Stomach (tissue), 9 donors: ENCODE measurements around the gene RPP38. TPM values are rescaled to one million over a fixed set of nuclear protein-coding genes. Genes with fewer than 3 reads are reported as not detected.

Source experiments
- DNase-seq, 2 donors: peaks; one replicate each; pipeline versions ENCODE4 v3.0.0 to v3.0.0-alpha.2; 2013 to 2019
- H3K27ac ChIP-seq, 5 donors: fragments of 200-600 bp in 4 of 5; sonication (generic) in 4 of 5; one replicate each; pipeline ENCODE4 v1.5.1; 2013 to 2019; ENCODE audit warnings: mild to moderate bottlenecking in 1 of 5, moderate library complexity in 1 of 5
- H3K27me3 ChIP-seq, 3 donors: fragments of 200-600 bp; sonication (generic); one replicate each; pipeline ENCODE4 v1.5.1; 2017 to 2019; ENCODE audit warnings: mixed run types in 1 of 3
- H3K36me3 ChIP-seq, 4 donors: fragments of 200-600 bp; sonication (generic); 1 replicate in 3 of 4; 2 replicates in 1 of 4; pipeline ENCODE4 v1.5.1; 2016 to 2019
- H3K4me1 ChIP-seq, 4 donors: fragments of 200-600 bp; sonication (generic); one replicate each; pipeline ENCODE4 v1.5.1; 2016 to 2019
- H3K4me3 ChIP-seq, 4 donors: fragments of 200-600 bp; sonication (generic) in 3 of 4; one replicate each; pipeline ENCODE4 v1.5.1; 2016 to 2019; ENCODE audit warnings: mild to moderate bottlenecking in 1 of 4
- H3K9me3 ChIP-seq, 4 donors: fragments of 200-600 bp; sonication (generic); one replicate each; pipeline ENCODE4 v1.5.1; 2016 to 2019
- EP300 ChIP-seq: sonication (generic); formaldehyde crosslinking; IDR thresholded peaks from one replicate; pipeline ENCODE4 v1.6.1; 2017; ENCODE audit warnings: antibody characterized with exemption
- POLR2A ChIP-seq, 4 donors: fragments of 450-650 bp; IDR thresholded peaks; one replicate each; pipeline ENCODE4 v1.6.1; 2016; ENCODE audit warnings: antibody characterized with exemption in 4 of 4, control low read depth in 2 of 4, mild to moderate bottlenecking in 1 of 4, moderate library complexity in 1 of 4
- POLR2AphosphoS5 ChIP-seq, 3 donors: sonication (generic); formaldehyde crosslinking; IDR thresholded peaks; one replicate each; pipeline ENCODE4 v1.6.1; 2016; ENCODE audit warnings: antibody characterized with exemption in 3 of 3
- WGBS, 5 donors: extraction: QIAGEN DNeasy Blood & Tissue Kit in 3 of 5; methylation state at CpG; one replicate each; pipeline versions ENCODE4 v1.1.5 to v1.1.7; 2013 to 2018; 5-methylcytosine and 5-hydroxymethylcytosine counted together
- intact Hi-C: fragments of 100-400 bp; cut with DNase I; formaldehyde crosslinking; loops from one replicate; pipeline ENCODE4 v1.15.1; 2023; ENCODE audit warnings: low total_unique reads
- polyA plus RNA-seq, 3 donors: library from polyadenylated mRNA; stranded (reverse); fragments of 200-250 nt; gene quantifications; one replicate each; pipeline ENCODE4 v1.2.3, GENCODE V29; 2013
- total RNA-seq, 5 donors: library from RNA; depleted of rRNA; stranded (reverse); fragments of >200 nt; gene quantifications; one replicate each; pipeline versions ENCODE4 v1.1.0 to v1.2.3, GENCODE V29; 2014 to 2016
- TF ChIP-seq, protein P1 (sequence below), 7 experiments: fragments of 450-650 bp in 4 of 7; fragments of 200-600 bp in 3 of 7; sonication (generic) in 3 of 7; IDR thresholded peaks; one replicate each; pipeline ENCODE4 v1.5.1; 2016 to 2019; ENCODE audit warnings: antibody characterized with exemption in 7 of 7, control low read depth in 2 of 7, mild to moderate bottlenecking in 1 of 7
- donor health status: healthy with polysubstance abuse.
- donor health status: Bipolar disorder and iron deficiency.
- donor health status: healthy.

RPP38 gene
- total and polyA plus RNA-seq, 8 donors = 4.5 to 29.4 (median 19.6) TPM; not detected in 1

DNA sequence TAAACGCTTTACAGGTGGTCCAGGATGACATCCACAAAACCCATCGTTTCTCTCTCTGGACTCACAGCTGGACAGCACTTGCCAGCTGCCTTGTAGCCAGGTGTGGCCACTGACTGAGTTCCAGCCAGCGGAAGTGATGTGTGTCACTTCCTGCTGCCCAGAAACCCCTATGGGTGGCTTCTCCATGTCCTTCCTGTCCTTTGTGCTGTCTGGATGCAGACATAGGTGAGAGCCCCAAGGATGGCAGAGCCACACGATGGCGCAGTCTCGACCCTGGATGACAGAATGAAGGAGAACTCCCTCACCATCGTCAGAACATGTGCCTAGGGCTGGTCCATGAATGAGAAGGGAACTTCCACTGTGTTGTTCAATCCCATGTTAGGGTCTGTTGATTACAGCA, 49.2 kb downstream of the RPP38 start:
- no peaks in the 10 kb centered on the region for H3K27me3 ChIP-seq
- H3K27ac ChIP-seq = no peak overlapping the region
- H3K4me1 ChIP-seq = peaks cover 0 to 21% (median 8%) of the 10 kb centered on the region in 4 donors
- intact Hi-C loops = no loop called here
- H3K9me3 ChIP-seq = no peaks in the 10 kb centered on the region
- TF ChIP-seq, protein P1, sequence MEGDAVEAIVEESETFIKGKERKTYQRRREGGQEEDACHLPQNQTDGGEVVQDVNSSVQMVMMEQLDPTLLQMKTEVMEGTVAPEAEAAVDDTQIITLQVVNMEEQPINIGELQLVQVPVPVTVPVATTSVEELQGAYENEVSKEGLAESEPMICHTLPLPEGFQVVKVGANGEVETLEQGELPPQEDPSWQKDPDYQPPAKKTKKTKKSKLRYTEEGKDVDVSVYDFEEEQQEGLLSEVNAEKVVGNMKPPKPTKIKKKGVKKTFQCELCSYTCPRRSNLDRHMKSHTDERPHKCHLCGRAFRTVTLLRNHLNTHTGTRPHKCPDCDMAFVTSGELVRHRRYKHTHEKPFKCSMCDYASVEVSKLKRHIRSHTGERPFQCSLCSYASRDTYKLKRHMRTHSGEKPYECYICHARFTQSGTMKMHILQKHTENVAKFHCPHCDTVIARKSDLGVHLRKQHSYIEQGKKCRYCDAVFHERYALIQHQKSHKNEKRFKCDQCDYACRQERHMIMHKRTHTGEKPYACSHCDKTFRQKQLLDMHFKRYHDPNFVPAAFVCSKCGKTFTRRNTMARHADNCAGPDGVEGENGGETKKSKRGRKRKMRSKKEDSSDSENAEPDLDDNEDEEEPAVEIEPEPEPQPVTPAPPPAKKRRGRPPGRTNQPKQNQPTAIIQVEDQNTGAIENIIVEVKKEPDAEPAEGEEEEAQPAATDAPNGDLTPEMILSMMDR (IDR thresholded peaks at IDR 0.05) = no peak
- no peak for TF ChIP-seq POLR2AphosphoS5 (IDR thresholded peaks at IDR 0.05)
- TF ChIP-seq POLR2A (IDR thresholded peaks at IDR 0.05) = no peak
- H3K36me3 ChIP-seq = peaks cover 0 to under 1% (median 0%) of the 10 kb centered on the region in 4 donors
- DNase-seq = no peak
- 82 to 86% (median 85%) methylated on average over 7 of the region's 7 CpGs for WGBS, 5 donors
- H3K4me3 ChIP-seq = no peak overlapping the region

DNA sequence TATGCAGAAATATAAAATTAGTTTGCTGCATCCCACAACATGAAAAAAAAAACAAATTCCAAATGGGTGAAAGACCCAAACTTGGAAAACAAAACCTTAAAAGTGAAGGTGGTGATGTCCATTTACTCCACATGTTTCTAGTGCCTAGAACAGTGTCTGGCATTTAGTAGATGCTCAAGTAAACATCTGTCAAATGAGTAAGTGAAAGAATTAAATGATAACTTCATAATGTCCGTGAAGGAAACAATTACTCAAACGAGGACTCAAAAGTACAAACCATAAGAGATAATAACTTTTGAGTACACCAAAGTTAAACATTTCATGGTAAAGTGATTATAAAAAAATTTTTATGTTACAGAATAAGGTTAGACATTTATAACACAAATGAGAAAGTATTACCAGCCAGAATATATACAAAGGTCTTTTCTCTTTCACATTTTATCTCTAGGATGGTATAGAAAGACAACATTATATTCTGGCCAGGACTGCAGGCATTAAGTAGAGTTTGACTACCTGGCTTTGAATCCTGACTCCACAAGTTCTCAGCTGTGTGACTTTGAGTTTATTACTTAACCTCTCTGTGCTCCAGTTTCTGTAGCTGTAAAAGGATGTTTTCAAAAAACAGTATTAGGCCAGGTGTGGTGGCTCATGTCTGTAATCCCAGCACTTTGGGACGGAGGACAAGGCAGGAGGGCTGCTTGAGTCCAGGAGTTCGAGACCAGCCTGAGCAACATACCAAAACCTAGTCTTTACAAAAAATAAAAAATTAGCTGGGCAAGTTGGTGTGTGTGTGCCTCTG, 50.6 kb downstream of the RPP38 start:
- no peak overlapping the region for H3K4me3 ChIP-seq
- no peak for DNase-seq
- WGBS, 5 donors = 69 to 78% (median 73%) methylated on average over 4 of the region's 4 CpGs
- peaks cover 0 to 13% (median under 1%) of the 10 kb centered on the region in 4 donors for H3K4me1 ChIP-seq
- no peaks in the 10 kb centered on the region for H3K9me3 ChIP-seq
- no peak overlapping the region for H3K27ac ChIP-seq
- no peaks in the 10 kb centered on the region for H3K27me3 ChIP-seq
- H3K36me3 ChIP-seq = no peaks in the 10 kb centered on the region
- intact Hi-C loops = no loop called here
- TF ChIP-seq EP300 (no peak), POLR2AphosphoS5 (IDR thresholded peaks at IDR 0.05) (no peak), POLR2A (IDR thresholded peaks at IDR 0.05) (no peak)
- TF ChIP-seq, protein P1 (IDR thresholded peaks at IDR 0.05) = no peak

DNA sequence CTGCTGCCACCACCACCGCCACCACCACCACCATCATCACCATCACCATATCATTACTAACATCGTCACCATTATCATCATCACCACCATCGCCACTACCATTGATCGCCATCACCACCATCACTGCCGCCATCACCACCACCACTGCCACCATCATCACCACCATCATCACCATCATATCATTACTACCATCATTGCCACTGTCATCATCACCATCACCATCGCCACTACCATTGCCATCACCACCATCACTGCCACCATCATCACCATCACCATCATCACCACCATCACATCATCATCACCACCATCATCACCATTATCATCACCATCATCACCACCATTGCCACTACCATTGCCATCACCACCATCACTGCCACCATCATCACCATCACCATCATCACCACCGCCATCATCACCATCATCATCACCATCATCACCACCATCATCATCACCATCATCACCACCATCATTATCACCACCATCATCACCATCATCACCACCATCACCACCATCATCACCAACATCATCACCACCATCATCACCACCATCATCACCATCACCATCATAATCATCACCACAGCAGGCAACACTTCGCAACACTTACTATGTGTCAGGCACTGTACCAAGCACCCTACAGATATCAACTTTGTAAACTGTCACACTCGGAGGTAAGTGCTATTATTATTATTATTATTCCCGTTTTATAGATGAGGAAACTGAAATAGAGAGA, 52.1 kb downstream of the RPP38 start:
- DNase-seq = no peak
- WGBS, 5 donors = 77 to 91% (median 89%) methylated on average over 10 of the region's 10 CpGs
- H3K4me3 ChIP-seq = no peak overlapping the region
- H3K36me3 ChIP-seq = no peaks in the 10 kb centered on the region
- no peaks in the 10 kb centered on the region for H3K9me3 ChIP-seq
- intact Hi-C loops = no loop called here
- H3K27ac ChIP-seq = no peak overlapping the region
- TF ChIP-seq POLR2AphosphoS5 (IDR thresholded peaks at IDR 0.05) (no peak), EP300 (no peak)
- TF ChIP-seq, protein P1 (IDR thresholded peaks at IDR 0.05) = no peak
- peaks cover 0 to 6% (median 0%) of the 10 kb centered on the region in 4 donors for H3K4me1 ChIP-seq
- H3K27me3 ChIP-seq = no peaks in the 10 kb centered on the region

DNA sequence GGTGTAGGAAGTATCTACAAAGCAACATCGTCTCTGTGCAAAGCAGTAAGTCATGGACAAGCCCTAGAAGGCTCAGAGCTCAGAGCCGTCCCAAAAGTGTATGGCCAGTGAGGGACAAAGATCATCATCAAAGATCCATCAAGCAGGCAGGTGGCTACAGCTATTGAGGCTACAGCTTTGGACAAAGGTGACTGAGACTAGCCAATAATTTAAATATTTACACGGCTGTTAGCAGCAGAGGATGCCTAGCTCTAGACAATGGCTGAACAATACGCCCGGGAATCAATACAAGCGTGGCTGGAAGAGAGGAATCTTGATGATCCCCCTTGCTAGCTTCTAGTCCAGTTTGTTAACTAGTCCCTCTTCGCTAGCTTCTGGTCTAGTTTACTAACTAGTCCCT, 53.4 kb downstream of the RPP38 start:
- intact Hi-C loops = no loop called here
- no peak for DNase-seq
- 81 to 95% (median 90%) methylated on average over 7 of the region's 7 CpGs for WGBS, 5 donors
- Histone ChIP-seq H3K27ac (no peak overlapping the region), H3K4me1 (peaks cover 0 to 6% (median 0%) of the 10 kb centered on the region in 4 donors), H3K4me3 (no peak overlapping the region), H3K36me3 (no peaks in the 10 kb centered on the region), H3K9me3 (no peaks in the 10 kb centered on the region), H3K27me3 (no peaks in the 10 kb centered on the region)
- TF ChIP-seq EP300 = no peak
- TF ChIP-seq POLR2A (IDR thresholded peaks at IDR 0.05) = no peak
- TF ChIP-seq, protein P1 (IDR thresholded peaks at IDR 0.05) = no peak
- no peak for TF ChIP-seq POLR2AphosphoS5 (IDR thresholded peaks at IDR 0.05)
